AG04449 (cell line): ENCODE results near the gene PRKG1.
A peak's percentile ranks its signal among the peaks of the same experiment; 100 is the strongest.

ENCODE experiments used
- CTCF ChIA-PET: fragments of 350-600 bp; formaldehyde crosslinking; extraction: SDS; loops from one replicate; lab custom pipeline; 2021; ENCODE audit warnings: antibody characterized with exemption; lab: Yijun Ruan, JAX
- POLR2A ChIA-PET: fragments of 400-600, 350-600 bp; formaldehyde crosslinking; extraction: SDS; loops from one replicate; lab custom pipeline; 2020; ENCODE audit warnings: antibody characterized with exemption, inconsistent platforms; lab: Yijun Ruan, JAX
- DNase-seq: peaks from one replicate; pipeline ENCODE4 v3.0.0-alpha.2; 2010; ENCODE audit warnings: low read depth, low spot score
- H3K4me3 ChIP-seq: 2 replicates; pipeline ENCODE4 v1.5.1; 2011; ENCODE audit warnings: low read depth, mild to moderate bottlenecking, control low read depth, low read length
- CTCF ChIP-seq: IDR thresholded peaks from one replicate; pipeline ENCODE4 v1.5.1; 2011; ENCODE audit warnings: mild to moderate bottlenecking, moderate library complexity, low read length, control low read depth, inconsistent platforms; ENCODE audit not compliant: insufficient read depth; ENCODE audit errors: missing control alignments

The PRKG1 gene

GRCh38 chr10:51986516-51986915 is 912.2 kb downstream of the PRKG1 start:
- ChIA-PET CTCF (interaction anchor here (0.6 to 1.2 kb wide), 3 partner anchors 18 to 497 kb away, joined by 3 read pairs; no protein-coding TSS in a partner anchor), POLR2A (no interaction called here)
- H3K4me3 ChIP-seq: no peak overlapping the region
- no peak for DNase-seq
- TF ChIP-seq CTCF: no peak

GRCh38 chr10:51993475-51993874 is 919.2 kb downstream of the PRKG1 start:
- CTCF ChIA-PET: interaction anchor here (1.2 to 4.2 kb wide), 4 partner anchors 9 to 15 kb away, joined by 4 to 26 read pairs (median 6); no protein-coding TSS in a partner anchor
- no peak for TF ChIP-seq CTCF
- POLR2A ChIA-PET: no interaction called here
- no peak for DNase-seq
- H3K4me3 ChIP-seq: no peak overlapping the region

- no peak for DNase-seq
- CTCF ChIA-PET: interaction anchor here (0.6 kb wide), 1 partner anchor 282 kb away, joined by 3 read pairs; no protein-coding TSS in a partner anchor
- POLR2A ChIA-PET: no interaction called here
- TF ChIP-seq CTCF: no peak
- no peak overlapping the region for H3K4me3 ChIP-seq
These were observed 924.8 kb downstream of the PRKG1 start for GRCh38 chr10:51999096-51999495.

GRCh38 chr10:52004342-52004949 is 930.2 kb downstream of the PRKG1 start:
- no peak for DNase-seq
- POLR2A ChIA-PET: no interaction called here
- TF ChIP-seq CTCF: peak; percentile 47
- H3K4me3 ChIP-seq: no peak overlapping the region
- CTCF ChIA-PET: interaction anchor here (0.6 to 3.2 kb wide), 22 partner anchors 9 to 1015 kb away, joined by 3 to 26 read pairs (median 4); no protein-coding TSS in a partner anchor

GRCh38 chr10:52007091-52007490 is 932.8 kb downstream of the PRKG1 start:
- no peak for DNase-seq
- TF ChIP-seq CTCF: no peak
- CTCF ChIA-PET: interaction anchor here (0.7 kb wide), 1 partner anchor 13 kb away, joined by 5 read pairs; no protein-coding TSS in a partner anchor
- POLR2A ChIA-PET: no interaction called here
- no peak overlapping the region for H3K4me3 ChIP-seq

GRCh38 chr10:52011118-52011517 is 936.8 kb downstream of the PRKG1 start:
- no peak for TF ChIP-seq CTCF
- ChIA-PET CTCF (interaction anchor here (0.9 to 1.0 kb wide), 2 partner anchors 9 to 205 kb away, joined by 3 read pairs; no protein-coding TSS in a partner anchor), POLR2A (no interaction called here)
- no peak overlapping the region for H3K4me3 ChIP-seq
- peak; percentile 14 for DNase-seq
